Measurements from ENCODE around the gene PTPN11. TPM values are rescaled to one million over a fixed set of nuclear protein-coding genes. Genes with fewer than 3 reads are reported as not detected.

Gene PTPN11
- total and polyA plus RNA-seq, 4 donors: 33.7 to 73.3 (median 36.4) TPM

DNA sequence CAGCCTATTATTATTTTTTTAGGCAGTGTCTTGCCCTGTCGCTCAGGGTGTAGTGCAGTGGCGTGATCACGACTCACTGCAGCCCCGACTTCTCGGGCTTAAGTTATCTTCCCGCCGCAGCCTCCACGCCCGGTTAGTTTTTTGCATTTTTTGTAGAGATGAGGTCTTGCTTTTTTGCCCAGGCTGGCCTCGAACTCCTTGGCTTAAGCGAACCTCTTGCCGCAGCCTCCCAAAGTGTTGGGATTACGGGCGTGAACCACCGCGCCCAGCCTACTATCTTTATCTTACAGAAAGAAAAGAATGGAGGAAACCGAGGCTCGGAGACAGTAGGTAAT, 507 bp upstream of the PTPN11 start:
- 2% methylated on average over 18 of the region's 18 CpGs for WGBS
- Histone ChIP-seq H3K4me1 (ENCODE audit: control insufficient read depth in 4 of 4, insufficient read depth in 4 of 4, low read length in 3 of 4) (peaks cover 7 to 57% (median 45%) of the 10 kb centered on the region in 4 donors), H3K36me3 (ENCODE audit: control insufficient read depth in 4 of 4, insufficient read depth in 3 of 4, low read depth in 1 of 4, low read length in 3 of 4) (no peaks in the 10 kb centered on the region), H3K9me3 (ENCODE audit: control insufficient read depth in 4 of 4, low read length in 3 of 4) (no peaks in the 10 kb centered on the region), H3K9ac (ENCODE audit: low read depth in 1 of 2, low read length in 2 of 2) (peak overlapping the region; percentile 77 to 91), H3K27ac (ENCODE audit: low read depth in 1 of 2, low read length in 2 of 2) (peak overlapping the region; percentile 95 to 100), H3K4me3 (ENCODE audit: low read depth in 1 of 3, low read length in 3 of 3) (peak overlapping the region; percentile 97 to 99 (median 99)), H3K27me3 (ENCODE audit: control insufficient read depth in 4 of 4, insufficient read depth in 4 of 4, low read length in 3 of 4) (no peaks in the 10 kb centered on the region)
- peak; percentile 58 for DNase-seq (ENCODE audit: low spot score)
- TF ChIP-seq, protein P1, sequence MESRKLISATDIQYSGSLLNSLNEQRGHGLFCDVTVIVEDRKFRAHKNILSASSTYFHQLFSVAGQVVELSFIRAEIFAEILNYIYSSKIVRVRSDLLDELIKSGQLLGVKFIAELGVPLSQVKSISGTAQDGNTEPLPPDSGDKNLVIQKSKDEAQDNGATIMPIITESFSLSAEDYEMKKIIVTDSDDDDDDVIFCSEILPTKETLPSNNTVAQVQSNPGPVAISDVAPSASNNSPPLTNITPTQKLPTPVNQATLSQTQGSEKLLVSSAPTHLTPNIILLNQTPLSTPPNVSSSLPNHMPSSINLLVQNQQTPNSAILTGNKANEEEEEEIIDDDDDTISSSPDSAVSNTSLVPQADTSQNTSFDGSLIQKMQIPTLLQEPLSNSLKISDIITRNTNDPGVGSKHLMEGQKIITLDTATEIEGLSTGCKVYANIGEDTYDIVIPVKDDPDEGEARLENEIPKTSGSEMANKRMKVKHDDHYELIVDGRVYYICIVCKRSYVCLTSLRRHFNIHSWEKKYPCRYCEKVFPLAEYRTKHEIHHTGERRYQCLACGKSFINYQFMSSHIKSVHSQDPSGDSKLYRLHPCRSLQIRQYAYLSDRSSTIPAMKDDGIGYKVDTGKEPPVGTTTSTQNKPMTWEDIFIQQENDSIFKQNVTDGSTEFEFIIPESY (IDR thresholded peaks at IDR 0.05): no peak
- TF ChIP-seq GABPA (IDR thresholded peaks at IDR 0.05 in 1 of 2, conservative IDR thresholded peaks at IDR 0.05 in 1 of 2): peak in 1 of 2 donors; percentile 0

DNA sequence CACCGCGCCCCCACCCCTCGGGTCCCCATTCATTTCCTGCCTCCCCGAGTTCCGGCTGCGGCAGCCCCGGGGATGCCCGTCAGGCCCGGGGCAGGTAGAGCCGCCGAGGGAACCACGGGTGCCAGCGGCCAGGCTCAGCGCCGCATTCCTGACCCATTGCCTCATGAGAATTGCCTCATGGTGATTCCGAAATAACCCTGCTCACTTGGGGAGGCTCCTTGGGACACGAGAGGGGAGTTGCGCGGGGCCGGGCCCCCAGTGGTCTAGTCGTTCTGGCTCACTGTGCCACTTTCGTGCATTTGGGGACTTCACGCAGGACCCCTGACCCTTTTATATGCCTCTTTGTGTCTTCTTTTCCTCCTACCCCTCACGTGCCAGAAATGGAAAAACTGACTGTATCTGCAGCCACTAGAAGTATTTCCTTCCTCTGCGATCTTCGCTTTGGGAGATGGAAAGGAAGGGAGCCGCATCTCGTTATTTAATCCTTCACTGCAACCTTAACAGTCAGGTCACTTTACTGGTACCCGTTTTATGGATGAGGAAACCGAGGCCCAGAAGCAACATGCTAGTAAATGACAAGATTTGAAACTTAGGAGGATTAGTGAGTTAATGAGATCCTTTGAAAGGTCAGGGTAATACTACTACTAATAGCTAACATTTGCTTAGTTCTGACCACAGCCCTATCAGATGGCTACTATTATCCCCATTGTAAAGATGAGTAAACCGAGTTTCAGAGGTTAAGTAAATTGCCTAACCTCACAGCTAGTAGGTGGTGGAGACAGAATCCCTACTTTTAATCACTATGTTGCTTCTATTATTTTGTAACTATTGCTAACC, 768 bp downstream of the PTPN11 start:
- H3K9me3 ChIP-seq (ENCODE audit: control insufficient read depth in 4 of 4, low read length in 3 of 4): no peaks in the 10 kb centered on the region
- peak; percentile 52 for DNase-seq (ENCODE audit: low spot score)
- H3K36me3 ChIP-seq (ENCODE audit: control insufficient read depth in 4 of 4, insufficient read depth in 3 of 4, low read depth in 1 of 4, low read length in 3 of 4): no peaks in the 10 kb centered on the region
- peaks cover 11 to 49% (median 37%) of the 10 kb centered on the region in 4 donors for H3K4me1 ChIP-seq (ENCODE audit: control insufficient read depth in 4 of 4, insufficient read depth in 4 of 4, low read length in 3 of 4)
- TF ChIP-seq, protein P2, sequence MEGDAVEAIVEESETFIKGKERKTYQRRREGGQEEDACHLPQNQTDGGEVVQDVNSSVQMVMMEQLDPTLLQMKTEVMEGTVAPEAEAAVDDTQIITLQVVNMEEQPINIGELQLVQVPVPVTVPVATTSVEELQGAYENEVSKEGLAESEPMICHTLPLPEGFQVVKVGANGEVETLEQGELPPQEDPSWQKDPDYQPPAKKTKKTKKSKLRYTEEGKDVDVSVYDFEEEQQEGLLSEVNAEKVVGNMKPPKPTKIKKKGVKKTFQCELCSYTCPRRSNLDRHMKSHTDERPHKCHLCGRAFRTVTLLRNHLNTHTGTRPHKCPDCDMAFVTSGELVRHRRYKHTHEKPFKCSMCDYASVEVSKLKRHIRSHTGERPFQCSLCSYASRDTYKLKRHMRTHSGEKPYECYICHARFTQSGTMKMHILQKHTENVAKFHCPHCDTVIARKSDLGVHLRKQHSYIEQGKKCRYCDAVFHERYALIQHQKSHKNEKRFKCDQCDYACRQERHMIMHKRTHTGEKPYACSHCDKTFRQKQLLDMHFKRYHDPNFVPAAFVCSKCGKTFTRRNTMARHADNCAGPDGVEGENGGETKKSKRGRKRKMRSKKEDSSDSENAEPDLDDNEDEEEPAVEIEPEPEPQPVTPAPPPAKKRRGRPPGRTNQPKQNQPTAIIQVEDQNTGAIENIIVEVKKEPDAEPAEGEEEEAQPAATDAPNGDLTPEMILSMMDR (IDR thresholded peaks at IDR 0.05; ENCODE audit: low read depth, low read length, missing input control): no peak
- no peak for TF ChIP-seq HNF4G (IDR thresholded peaks at IDR 0.05)
- TF ChIP-seq, protein P3, sequence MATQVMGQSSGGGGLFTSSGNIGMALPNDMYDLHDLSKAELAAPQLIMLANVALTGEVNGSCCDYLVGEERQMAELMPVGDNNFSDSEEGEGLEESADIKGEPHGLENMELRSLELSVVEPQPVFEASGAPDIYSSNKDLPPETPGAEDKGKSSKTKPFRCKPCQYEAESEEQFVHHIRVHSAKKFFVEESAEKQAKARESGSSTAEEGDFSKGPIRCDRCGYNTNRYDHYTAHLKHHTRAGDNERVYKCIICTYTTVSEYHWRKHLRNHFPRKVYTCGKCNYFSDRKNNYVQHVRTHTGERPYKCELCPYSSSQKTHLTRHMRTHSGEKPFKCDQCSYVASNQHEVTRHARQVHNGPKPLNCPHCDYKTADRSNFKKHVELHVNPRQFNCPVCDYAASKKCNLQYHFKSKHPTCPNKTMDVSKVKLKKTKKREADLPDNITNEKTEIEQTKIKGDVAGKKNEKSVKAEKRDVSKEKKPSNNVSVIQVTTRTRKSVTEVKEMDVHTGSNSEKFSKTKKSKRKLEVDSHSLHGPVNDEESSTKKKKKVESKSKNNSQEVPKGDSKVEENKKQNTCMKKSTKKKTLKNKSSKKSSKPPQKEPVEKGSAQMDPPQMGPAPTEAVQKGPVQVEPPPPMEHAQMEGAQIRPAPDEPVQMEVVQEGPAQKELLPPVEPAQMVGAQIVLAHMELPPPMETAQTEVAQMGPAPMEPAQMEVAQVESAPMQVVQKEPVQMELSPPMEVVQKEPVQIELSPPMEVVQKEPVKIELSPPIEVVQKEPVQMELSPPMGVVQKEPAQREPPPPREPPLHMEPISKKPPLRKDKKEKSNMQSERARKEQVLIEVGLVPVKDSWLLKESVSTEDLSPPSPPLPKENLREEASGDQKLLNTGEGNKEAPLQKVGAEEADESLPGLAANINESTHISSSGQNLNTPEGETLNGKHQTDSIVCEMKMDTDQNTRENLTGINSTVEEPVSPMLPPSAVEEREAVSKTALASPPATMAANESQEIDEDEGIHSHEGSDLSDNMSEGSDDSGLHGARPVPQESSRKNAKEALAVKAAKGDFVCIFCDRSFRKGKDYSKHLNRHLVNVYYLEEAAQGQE (IDR thresholded peaks at IDR 0.05): no peak
- TF ChIP-seq RXRA (IDR thresholded peaks at IDR 0.05): peak; percentile 10 to 26
- no peak for TF ChIP-seq TAF1 (conservative IDR thresholded peaks at IDR 0.05)
- peak; percentile 90 to 97 for TF ChIP-seq JUND (IDR thresholded peaks at IDR 0.05)
- TF ChIP-seq FOXA1 (IDR thresholded peaks at IDR 0.05): no peak
- TF ChIP-seq EGR1 (IDR thresholded peaks at IDR 0.05; ENCODE audit: low read depth in 2 of 2): peak in 1 of 2 donors; percentile 79
- TF ChIP-seq RAD21 (IDR thresholded peaks at IDR 0.05): peak in 1 of 2 donors; percentile 8
- TF ChIP-seq, protein P4, sequence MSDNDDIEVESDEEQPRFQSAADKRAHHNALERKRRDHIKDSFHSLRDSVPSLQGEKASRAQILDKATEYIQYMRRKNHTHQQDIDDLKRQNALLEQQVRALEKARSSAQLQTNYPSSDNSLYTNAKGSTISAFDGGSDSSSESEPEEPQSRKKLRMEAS (IDR thresholded peaks at IDR 0.05): peak; percentile 29
- TF ChIP-seq, protein P5, sequence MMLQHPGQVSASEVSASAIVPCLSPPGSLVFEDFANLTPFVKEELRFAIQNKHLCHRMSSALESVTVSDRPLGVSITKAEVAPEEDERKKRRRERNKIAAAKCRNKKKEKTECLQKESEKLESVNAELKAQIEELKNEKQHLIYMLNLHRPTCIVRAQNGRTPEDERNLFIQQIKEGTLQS (IDR thresholded peaks at IDR 0.05): peak; percentile 90
- TF ChIP-seq YY1 (IDR thresholded peaks at IDR 0.05): no peak
- TF ChIP-seq SP1 (IDR thresholded peaks at IDR 0.05): no peak
- no peak for TF ChIP-seq FOXA2 (IDR thresholded peaks at IDR 0.05)
- TF ChIP-seq HNF4A (conservative IDR thresholded peaks at IDR 0.05): peak; percentile 6 to 21
- TF ChIP-seq, protein P1 (IDR thresholded peaks at IDR 0.05): no peak
- no peak for TF ChIP-seq GABPA (IDR thresholded peaks at IDR 0.05 in 1 of 2, conservative IDR thresholded peaks at IDR 0.05 in 1 of 2)
- TF ChIP-seq NR2F2 (IDR thresholded peaks at IDR 0.05): no peak
- H3K4me3 ChIP-seq (ENCODE audit: low read depth in 1 of 3, low read length in 3 of 3): peak overlapping the region; percentile 91 to 99 (median 97)
- peak overlapping the region; percentile 90 to 95 for H3K9ac ChIP-seq (ENCODE audit: low read depth in 1 of 2, low read length in 2 of 2)
- H3K27ac ChIP-seq (ENCODE audit: low read depth in 1 of 2, low read length in 2 of 2): peak overlapping the region; percentile 95 to 100
- 4% methylated on average over 31 of the region's 31 CpGs for WGBS
- no peaks in the 10 kb centered on the region for H3K27me3 ChIP-seq (ENCODE audit: control insufficient read depth in 4 of 4, insufficient read depth in 4 of 4, low read length in 3 of 4)

Measured in liver (tissue), 9 donors.